A673 (cell line): ENCODE results near the gene APOBEC3A.

ENCODE experiments used
- EZH2 ChIP-seq: fragments of 200-600 bp; sonication (generic); IDR thresholded peaks from 2 replicates; pipeline ENCODE4 v1.6.1; 2017; ENCODE audit warnings: borderline replicate concordance, low read depth, mild to moderate bottlenecking, mixed read lengths, antibody characterized with exemption, low read length; ENCODE audit not compliant: poor library complexity, severe bottlenecking
- TF ChIP-seq, protein P1 (sequence below): fragments of 300-800, 200-600 bp; sonication (generic); conservative IDR thresholded peaks from 2 replicates; pipeline ENCODE4 v1.5.1; 2017; ENCODE audit warnings: low read depth, mild to moderate bottlenecking, antibody characterized with exemption, low read length, moderate library complexity, mixed read lengths

DNA sequence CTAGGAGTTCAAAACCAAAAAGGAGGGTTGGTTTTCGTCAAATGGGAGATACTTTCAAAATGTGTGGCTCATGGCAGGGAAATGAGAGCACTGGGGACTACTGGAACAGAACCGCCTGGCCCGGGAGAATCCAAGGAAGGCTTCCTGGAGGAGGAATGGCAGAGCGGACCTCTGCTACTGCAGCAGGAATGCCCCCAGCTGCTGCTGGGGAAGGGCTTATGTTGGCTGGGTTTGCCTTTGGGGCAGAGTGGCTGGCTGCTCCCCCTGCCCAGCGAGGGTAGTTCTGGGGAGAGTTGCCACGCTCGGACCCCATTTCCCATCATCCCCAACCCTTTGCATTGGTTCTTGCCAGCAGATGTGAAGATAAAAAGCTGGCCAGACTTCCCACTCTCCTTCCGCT is 10.6 kb upstream of the APOBEC3A start:
- TF ChIP-seq, protein P1, sequence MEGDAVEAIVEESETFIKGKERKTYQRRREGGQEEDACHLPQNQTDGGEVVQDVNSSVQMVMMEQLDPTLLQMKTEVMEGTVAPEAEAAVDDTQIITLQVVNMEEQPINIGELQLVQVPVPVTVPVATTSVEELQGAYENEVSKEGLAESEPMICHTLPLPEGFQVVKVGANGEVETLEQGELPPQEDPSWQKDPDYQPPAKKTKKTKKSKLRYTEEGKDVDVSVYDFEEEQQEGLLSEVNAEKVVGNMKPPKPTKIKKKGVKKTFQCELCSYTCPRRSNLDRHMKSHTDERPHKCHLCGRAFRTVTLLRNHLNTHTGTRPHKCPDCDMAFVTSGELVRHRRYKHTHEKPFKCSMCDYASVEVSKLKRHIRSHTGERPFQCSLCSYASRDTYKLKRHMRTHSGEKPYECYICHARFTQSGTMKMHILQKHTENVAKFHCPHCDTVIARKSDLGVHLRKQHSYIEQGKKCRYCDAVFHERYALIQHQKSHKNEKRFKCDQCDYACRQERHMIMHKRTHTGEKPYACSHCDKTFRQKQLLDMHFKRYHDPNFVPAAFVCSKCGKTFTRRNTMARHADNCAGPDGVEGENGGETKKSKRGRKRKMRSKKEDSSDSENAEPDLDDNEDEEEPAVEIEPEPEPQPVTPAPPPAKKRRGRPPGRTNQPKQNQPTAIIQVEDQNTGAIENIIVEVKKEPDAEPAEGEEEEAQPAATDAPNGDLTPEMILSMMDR = no peak
- no peak for TF ChIP-seq EZH2
